Upper lobe of left lung (tissue), 6 donors: ENCODE results near the gene AURKAIP1. TPM values are rescaled to one million over a fixed set of nuclear protein-coding genes. Genes with fewer than 3 reads are reported as not detected.

Source experiments
- ATAC-seq, 2 donors: fragments of 200-7000 bp; cut with Tn5 transposase; one replicate each; pipeline ENCODE4 v1.9.1; 2022; ENCODE audit warnings: mild to moderate bottlenecking in 2 of 2, moderate library complexity in 2 of 2; ENCODE audit not compliant: low FRiP score in 2 of 2
- DNase-seq, 2 donors: peaks; one replicate each; pipeline ENCODE4 v3.0.0-alpha.2; 2019 to 2020
- H3K27ac ChIP-seq, 4 donors: fragments of 200-600 bp; sonication (generic); one replicate each; pipeline ENCODE4 v1.5.1; 2016 to 2019
- H3K27me3 ChIP-seq, 4 donors: fragments of 200-600 bp; sonication (generic); one replicate each; pipeline ENCODE4 v1.5.1; 2017 to 2019
- H3K36me3 ChIP-seq, 4 donors: fragments of 200-600 bp; sonication (generic); one replicate each; pipeline ENCODE4 v1.5.1; 2016 to 2019
- H3K4me1 ChIP-seq, 4 donors: fragments of 200-600 bp; sonication (generic); one replicate each; pipeline ENCODE4 v1.5.1; 2018 to 2019
- H3K4me3 ChIP-seq, 4 donors: fragments of 200-600 bp; sonication (generic); one replicate each; pipeline ENCODE4 v1.5.1; 2017 to 2019; ENCODE audit warnings: mild to moderate bottlenecking in 2 of 4, moderate library complexity in 1 of 4
- H3K9me3 ChIP-seq, 4 donors: fragments of 200-600 bp; sonication (generic); one replicate each; pipeline ENCODE4 v1.5.1; 2018 to 2019
- EP300 ChIP-seq, 4 donors: sonication (generic); formaldehyde crosslinking; IDR thresholded peaks; one replicate each; pipeline ENCODE4 v1.5.1; 2017; ENCODE audit warnings: antibody characterized with exemption in 4 of 4, control low read depth in 2 of 4
- POLR2A ChIP-seq, 4 donors: fragments of 450-650 bp; IDR thresholded peaks; one replicate each; pipeline ENCODE4 v1.5.1; 2016 to 2017; ENCODE audit warnings: antibody characterized with exemption in 4 of 4, mild to moderate bottlenecking in 2 of 4
- POLR2AphosphoS5 ChIP-seq, 2 donors: sonication (generic); formaldehyde crosslinking; IDR thresholded peaks; one replicate each; pipeline ENCODE4 v1.5.1; 2017; ENCODE audit warnings: antibody characterized with exemption in 2 of 2
- WGBS, 2 donors: methylation state at CpG; one replicate each; pipeline ENCODE4 v1.1.5; 2017 to 2018; 5-methylcytosine and 5-hydroxymethylcytosine counted together
- total RNA-seq, 6 donors: library from RNA; depleted of rRNA in 4 of 6; stranded (reverse); fragments of >200 nt in 4 of 6; gene quantifications; one replicate each; pipeline versions ENCODE4 v1.1.0 to v1.2.1, GENCODE V29; 2016 to 2021
- TF ChIP-seq, protein P1 (sequence below), 6 experiments: fragments of 450-650 bp in 4 of 6; fragments of 200-600 bp in 2 of 6; sonication (generic) in 2 of 6; IDR thresholded peaks; one replicate each; pipeline ENCODE4 v1.5.1; 2016 to 2019; ENCODE audit warnings: antibody characterized with exemption in 6 of 6
- donor health status: DM: no; HTN: no; CAD: no; lungs with moderate emphysema.
- donor health status: DM: no; HTN: yes; CAD: no; lungs with severe emphysema.

Gene AURKAIP1
- total RNA-seq, 6 donors from 2014 or later = 76.0 to 149 (median 119) TPM

DNA sequence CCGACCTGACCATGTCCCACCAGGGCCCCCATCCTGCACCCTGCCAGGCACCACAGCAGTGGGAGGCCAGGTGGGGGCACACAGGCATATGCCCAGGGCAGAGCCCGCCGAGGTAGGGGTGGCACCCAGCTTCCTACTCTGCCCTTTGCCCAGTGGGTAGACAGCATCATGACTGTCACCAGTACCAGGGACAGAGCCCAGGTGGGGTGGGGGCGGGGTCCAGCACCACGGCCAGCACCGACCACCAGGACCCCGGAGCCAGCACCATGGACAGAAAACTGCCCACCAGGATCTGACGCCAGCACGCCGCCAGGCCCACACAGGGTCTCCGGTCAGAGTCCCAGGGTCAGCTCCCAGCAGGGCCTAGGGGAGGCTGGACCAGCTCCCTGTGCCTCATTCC lies 40.2 kb downstream of the AURKAIP1 start:
- 73% methylated on average over 10 of the region's 11 CpGs; no CpG with 5 or more reads in 1 of the 2 donors for WGBS, 2 donors
- Histone ChIP-seq H3K9me3 (no peaks in the 10 kb centered on the region), H3K4me1 (peaks cover 0 to 28% (median 11%) of the 10 kb centered on the region in 4 donors), H3K4me3 (no peak overlapping the region), H3K27ac (no peak overlapping the region), H3K27me3 (no peaks in the 10 kb centered on the region), H3K36me3 (peaks cover 3 to 48% (median 32%) of the 10 kb centered on the region in 4 donors)
- TF ChIP-seq EP300 (IDR thresholded peaks at IDR 0.05) = no peak
- no peak for TF ChIP-seq POLR2A (IDR thresholded peaks at IDR 0.05)
- TF ChIP-seq POLR2AphosphoS5 (IDR thresholded peaks at IDR 0.05) = no peak
- TF ChIP-seq, protein P1, sequence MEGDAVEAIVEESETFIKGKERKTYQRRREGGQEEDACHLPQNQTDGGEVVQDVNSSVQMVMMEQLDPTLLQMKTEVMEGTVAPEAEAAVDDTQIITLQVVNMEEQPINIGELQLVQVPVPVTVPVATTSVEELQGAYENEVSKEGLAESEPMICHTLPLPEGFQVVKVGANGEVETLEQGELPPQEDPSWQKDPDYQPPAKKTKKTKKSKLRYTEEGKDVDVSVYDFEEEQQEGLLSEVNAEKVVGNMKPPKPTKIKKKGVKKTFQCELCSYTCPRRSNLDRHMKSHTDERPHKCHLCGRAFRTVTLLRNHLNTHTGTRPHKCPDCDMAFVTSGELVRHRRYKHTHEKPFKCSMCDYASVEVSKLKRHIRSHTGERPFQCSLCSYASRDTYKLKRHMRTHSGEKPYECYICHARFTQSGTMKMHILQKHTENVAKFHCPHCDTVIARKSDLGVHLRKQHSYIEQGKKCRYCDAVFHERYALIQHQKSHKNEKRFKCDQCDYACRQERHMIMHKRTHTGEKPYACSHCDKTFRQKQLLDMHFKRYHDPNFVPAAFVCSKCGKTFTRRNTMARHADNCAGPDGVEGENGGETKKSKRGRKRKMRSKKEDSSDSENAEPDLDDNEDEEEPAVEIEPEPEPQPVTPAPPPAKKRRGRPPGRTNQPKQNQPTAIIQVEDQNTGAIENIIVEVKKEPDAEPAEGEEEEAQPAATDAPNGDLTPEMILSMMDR (IDR thresholded peaks at IDR 0.05) = no peak
- DNase-seq (peak in 1 of 2 donors; percentile 76), ATAC-seq (no peak)

DNA sequence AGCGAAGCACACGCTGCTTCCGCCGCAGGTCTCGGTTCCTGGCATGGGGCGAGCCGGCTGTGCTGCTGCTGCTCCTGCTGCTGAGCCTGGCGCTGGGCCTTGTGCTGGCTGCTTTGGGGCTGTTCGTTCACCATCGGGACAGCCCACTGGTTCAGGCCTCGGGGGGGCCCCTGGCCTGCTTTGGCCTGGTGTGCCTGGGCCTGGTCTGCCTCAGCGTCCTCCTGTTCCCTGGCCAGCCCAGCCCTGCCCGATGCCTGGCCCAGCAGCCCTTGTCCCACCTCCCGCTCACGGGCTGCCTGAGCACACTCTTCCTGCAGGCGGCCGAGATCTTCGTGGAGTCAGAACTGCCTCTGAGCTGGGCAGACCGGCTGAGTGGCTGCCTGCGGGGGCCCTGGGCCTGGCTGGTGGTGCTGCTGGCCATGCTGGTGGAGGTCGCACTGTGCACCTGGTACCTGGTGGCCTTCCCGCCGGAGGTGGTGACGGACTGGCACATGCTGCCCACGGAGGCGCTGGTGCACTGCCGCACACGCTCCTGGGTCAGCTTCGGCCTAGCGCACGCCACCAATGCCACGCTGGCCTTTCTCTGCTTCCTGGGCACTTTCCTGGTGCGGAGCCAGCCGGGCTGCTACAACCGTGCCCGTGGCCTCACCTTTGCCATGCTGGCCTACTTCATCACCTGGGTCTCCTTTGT lies 41.3 kb downstream of the AURKAIP1 start:
- ATAC-seq (peak in 1 of 2 donors; percentile 7), DNase-seq (peak in 1 of 2 donors; percentile 83)
- TF ChIP-seq, protein P1 (IDR thresholded peaks at IDR 0.05) = no peak
- TF ChIP-seq EP300 (IDR thresholded peaks at IDR 0.05) = no peak
- no peak for TF ChIP-seq POLR2AphosphoS5 (IDR thresholded peaks at IDR 0.05)
- no peak for TF ChIP-seq POLR2A (IDR thresholded peaks at IDR 0.05)
- WGBS, 2 donors = 91 to 92% methylated on average over 21 to 34 of the region's 36 CpGs
- Histone ChIP-seq H3K9me3 (no peaks in the 10 kb centered on the region), H3K4me3 (no peak overlapping the region), H3K27me3 (no peaks in the 10 kb centered on the region), H3K27ac (no peak overlapping the region), H3K4me1 (peaks cover 0 to 28% (median 11%) of the 10 kb centered on the region in 4 donors), H3K36me3 (peaks cover 0 to 41% (median 21%) of the 10 kb centered on the region in 4 donors)

DNA sequence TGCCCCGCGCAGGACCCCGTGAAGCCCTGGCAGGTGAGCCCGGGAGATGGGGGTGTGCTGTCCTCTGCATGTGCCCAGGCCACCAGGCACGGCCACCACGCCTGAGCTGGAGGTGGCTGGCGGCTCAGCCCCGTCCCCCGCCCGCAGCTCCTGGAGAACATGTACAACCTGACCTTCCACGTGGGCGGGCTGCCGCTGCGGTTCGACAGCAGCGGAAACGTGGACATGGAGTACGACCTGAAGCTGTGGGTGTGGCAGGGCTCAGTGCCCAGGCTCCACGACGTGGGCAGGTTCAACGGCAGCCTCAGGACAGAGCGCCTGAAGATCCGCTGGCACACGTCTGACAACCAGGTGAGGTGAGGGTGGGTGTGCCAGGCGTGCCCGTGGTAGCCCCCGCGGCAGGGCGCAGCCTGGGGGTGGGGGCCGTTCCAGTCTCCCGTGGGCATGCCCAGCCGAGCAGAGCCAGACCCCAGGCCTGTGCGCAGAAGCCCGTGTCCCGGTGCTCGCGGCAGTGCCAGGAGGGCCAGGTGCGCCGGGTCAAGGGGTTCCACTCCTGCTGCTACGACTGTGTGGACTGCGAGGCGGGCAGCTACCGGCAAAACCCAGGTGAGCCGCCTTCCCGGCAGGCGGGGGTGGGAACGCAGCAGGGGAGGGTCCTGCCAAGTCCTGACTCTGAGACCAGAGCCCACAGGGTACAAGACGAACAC lies 42.1 kb downstream of the AURKAIP1 start:
- peak; percentile 62 to 89 for DNase-seq
- no peaks in the 10 kb centered on the region for H3K27me3 ChIP-seq
- no peaks in the 10 kb centered on the region for H3K9me3 ChIP-seq
- no peak for ATAC-seq
- peaks cover 0 to 41% (median 21%) of the 10 kb centered on the region in 4 donors for H3K36me3 ChIP-seq
- TF ChIP-seq POLR2AphosphoS5 (IDR thresholded peaks at IDR 0.05) (no peak), POLR2A (IDR thresholded peaks at IDR 0.05) (no peak), EP300 (IDR thresholded peaks at IDR 0.05) (no peak)
- TF ChIP-seq, protein P1 (IDR thresholded peaks at IDR 0.05) = no peak
- H3K4me3 ChIP-seq = no peak overlapping the region
- no peak overlapping the region for H3K27ac ChIP-seq
- 62 to 69% methylated on average over 19 to 31 of the region's 48 CpGs for WGBS, 2 donors
- H3K4me1 ChIP-seq = peaks cover 0 to 28% (median 11%) of the 10 kb centered on the region in 4 donors

DNA sequence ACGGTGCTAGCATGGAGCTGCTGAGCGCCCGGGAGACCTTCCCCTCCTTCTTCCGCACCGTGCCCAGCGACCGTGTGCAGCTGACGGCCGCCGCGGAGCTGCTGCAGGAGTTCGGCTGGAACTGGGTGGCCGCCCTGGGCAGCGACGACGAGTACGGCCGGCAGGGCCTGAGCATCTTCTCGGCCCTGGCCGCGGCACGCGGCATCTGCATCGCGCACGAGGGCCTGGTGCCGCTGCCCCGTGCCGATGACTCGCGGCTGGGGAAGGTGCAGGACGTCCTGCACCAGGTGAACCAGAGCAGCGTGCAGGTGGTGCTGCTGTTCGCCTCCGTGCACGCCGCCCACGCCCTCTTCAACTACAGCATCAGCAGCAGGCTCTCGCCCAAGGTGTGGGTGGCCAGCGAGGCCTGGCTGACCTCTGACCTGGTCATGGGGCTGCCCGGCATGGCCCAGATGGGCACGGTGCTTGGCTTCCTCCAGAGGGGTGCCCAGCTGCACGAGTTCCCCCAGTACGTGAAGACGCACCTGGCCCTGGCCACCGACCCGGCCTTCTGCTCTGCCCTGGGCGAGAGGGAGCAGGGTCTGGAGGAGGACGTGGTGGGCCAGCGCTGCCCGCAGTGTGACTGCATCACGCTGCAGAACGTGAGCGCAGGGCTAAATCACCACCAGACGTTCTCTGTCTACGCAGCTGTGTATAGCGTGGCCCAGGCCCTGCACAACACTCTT lies 42.8 kb downstream of the AURKAIP1 start:
- Histone ChIP-seq H3K36me3 (peaks cover 0 to 41% (median 23%) of the 10 kb centered on the region in 4 donors), H3K4me3 (no peak overlapping the region), H3K27ac (no peak overlapping the region), H3K4me1 (peaks cover 0 to 30% (median 11%) of the 10 kb centered on the region in 4 donors), H3K9me3 (no peaks in the 10 kb centered on the region), H3K27me3 (no peaks in the 10 kb centered on the region)
- peak in 1 of 2 donors; percentile 82 for DNase-seq
- WGBS, 2 donors = 84 to 96% methylated on average over 10 to 51 of the region's 57 CpGs
- TF ChIP-seq EP300 (IDR thresholded peaks at IDR 0.05) (no peak), POLR2AphosphoS5 (IDR thresholded peaks at IDR 0.05) (peak in 1 of 2 donors; percentile 3)
- ATAC-seq = no peak
